ENCODE measurements around the gene MUC12.
"Not testable (repeated sequence)": the region's sequence is repeated elsewhere in the genome, so short reads cannot be mapped to it uniquely, and the experiment has no call there.

MUC12 gene

DNA sequence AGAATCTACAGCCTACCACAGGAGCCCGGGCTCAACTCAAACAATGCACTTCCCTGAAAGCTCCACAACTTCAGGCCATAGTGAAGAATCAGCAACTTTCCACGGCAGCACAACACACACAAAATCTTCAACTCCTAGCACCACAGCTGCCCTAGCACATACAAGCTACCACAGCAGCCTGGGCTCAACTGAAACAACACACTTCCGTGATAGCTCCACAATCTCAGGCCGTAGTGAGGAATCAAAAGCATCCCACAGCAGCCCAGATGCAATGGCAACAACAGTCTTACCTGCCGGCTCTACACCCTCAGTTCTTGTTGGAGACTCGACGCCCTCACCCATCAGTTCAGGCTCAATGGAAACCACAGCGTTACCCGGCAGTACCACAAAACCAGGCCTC lies 22.3 kb downstream of the MUC12 start:
- DNase-seq: no peak

DNA sequence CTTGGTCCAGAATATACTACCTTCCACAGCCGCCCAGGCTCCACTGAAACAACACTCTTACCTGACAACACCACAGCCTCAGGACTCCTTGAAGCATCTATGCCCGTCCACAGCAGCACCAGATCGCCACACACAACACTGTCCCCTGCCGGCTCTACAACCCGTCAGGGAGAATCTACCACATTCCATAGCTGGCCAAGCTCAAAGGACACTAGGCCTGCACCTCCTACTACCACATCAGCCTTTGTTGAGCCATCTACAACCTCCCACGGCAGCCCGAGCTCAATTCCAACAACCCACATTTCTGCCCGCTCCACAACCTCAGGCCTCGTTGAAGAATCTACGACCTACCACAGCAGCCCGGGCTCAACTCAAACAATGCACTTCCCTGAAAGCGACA lies 22.9 kb downstream of the MUC12 start:
- not testable (repeated sequence) for DNase-seq

DNA sequence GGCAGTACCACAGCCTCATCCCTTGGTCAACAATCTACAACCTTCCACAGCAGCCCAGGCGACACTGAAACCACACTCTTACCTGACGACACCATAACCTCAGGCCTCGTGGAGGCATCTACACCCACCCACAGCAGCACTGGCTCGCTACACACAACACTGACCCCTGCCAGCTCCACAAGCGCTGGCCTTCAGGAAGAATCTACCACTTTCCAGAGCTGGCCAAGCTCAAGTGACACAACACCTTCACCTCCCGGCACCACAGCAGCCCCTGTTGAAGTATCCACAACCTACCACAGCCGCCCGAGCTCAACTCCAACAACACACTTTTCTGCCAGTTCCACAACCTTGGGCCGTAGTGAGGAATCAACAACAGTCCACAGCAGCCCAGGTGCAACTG lies 25.3 kb downstream of the MUC12 start:
- DNase-seq: not testable (repeated sequence)

DNA sequence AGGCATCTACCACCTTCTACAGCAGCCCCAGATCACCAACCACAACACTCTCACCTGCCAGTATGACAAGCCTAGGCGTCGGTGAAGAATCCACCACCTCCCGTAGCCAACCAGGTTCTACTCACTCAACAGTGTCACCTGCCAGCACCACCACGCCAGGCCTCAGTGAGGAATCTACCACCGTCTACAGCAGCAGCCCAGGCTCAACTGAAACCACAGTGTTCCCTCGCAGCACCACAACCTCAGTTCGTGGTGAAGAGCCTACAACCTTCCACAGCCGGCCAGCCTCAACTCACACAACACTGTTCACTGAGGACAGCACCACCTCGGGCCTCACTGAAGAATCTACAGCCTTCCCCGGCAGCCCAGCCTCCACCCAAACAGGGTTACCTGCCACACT lies 29.2 kb downstream of the MUC12 start:
- DNase-seq: not testable (repeated sequence)

DNA sequence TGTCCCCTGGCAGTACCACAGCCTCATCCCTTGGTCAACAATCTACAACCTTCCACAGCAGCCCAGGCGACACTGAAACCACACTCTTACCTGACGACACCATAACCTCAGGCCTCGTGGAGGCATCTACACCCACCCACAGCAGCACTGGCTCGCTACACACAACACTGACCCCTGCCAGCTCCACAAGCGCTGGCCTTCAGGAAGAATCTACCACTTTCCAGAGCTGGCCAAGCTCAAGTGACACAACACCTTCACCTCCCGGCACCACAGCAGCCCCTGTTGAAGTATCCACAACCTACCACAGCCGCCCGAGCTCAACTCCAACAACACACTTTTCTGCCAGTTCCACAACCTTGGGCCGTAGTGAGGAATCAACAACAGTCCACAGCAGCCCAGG lies 30.0 kb downstream of the MUC12 start:
- not testable (repeated sequence) for DNase-seq

DNA sequence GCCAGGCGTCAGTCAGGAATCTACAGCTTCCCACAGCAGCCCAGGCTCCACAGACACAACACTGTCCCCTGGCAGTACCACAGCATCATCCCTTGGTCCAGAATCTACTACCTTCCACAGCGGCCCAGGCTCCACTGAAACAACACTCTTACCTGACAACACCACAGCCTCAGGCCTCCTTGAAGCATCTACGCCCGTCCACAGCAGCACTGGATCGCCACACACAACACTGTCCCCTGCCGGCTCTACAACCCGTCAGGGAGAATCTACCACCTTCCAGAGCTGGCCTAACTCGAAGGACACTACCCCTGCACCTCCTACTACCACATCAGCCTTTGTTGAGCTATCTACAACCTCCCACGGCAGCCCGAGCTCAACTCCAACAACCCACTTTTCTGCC lies 30.7 kb downstream of the MUC12 start:
- not testable (repeated sequence) for DNase-seq

DNA sequence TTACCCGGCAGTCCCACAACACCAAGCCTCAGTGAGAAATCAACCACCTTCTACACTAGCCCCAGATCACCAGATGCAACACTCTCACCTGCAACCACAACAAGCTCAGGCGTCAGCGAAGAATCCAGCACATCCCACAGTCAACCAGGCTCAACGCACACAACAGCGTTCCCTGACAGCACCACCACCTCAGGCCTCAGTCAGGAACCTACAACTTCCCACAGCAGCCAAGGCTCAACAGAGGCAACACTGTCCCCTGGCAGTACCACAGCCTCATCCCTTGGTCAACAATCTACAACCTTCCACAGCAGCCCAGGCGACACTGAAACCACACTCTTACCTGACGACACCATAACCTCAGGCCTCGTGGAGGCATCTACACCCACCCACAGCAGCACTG lies 33.0 kb downstream of the MUC12 start:
- DNase-seq: not testable (repeated sequence)

DNA sequence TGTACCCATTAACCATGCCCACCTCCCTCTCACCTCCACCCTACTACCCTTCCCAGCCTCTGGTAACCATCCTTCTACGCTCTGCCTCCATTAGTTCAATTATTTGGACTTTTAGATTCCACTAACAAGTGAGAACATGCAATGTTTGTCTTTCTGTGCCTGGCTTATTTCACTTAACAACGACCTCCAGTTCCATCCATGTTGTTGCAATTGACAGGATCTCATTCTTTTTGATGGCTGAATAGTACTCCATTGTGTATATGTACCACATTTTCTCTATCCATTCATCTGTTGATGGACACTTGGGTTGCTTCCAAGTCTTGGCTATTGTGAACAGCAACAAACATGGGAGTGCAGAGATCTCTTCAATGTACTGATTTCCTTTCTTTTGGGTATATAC lies 38.0 kb downstream of the MUC12 start:
- not testable (repeated sequence) for DNase-seq

DNA sequence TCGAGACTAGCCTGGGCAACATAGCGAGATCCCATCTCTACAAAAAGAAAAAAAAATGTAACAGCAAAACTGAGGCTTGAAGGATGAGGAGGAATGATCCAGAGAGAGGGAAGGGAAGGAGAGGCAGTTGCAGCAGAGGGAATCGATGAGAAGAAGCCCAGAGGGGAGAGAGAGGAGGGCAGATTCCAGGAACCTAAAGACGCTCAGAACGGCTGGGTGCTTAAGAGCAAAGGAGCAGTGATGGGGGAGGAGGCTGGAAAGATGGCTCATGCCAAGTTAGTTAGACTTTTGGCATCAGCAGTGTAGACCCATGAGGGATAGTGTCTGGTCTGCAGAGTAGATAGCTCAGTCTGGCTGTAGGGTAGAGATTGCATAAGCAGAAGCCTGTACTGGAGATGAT lies 40.3 kb downstream of the MUC12 start:
- DNase-seq: no peak

DNA sequence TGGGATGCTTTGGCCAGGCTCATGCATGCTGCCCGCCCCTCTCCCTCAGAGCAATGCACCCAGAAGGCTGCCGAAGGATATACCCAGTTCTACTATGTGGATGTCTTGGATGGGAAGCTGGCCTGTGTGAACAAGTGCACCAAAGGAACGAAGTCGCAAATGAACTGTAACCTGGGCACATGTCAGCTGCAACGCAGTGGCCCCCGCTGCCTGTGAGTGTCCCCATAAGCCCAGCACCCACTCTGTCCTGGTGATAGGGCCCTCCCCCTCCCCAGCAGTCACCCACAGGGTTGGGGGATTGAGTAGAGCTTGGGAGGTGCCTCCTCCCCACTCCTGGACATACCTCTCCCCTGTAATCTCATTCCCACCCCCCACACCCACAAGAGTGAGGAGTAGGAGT lies 43.6 kb downstream of the MUC12 start:
- DNase-seq: no peak

DNA sequence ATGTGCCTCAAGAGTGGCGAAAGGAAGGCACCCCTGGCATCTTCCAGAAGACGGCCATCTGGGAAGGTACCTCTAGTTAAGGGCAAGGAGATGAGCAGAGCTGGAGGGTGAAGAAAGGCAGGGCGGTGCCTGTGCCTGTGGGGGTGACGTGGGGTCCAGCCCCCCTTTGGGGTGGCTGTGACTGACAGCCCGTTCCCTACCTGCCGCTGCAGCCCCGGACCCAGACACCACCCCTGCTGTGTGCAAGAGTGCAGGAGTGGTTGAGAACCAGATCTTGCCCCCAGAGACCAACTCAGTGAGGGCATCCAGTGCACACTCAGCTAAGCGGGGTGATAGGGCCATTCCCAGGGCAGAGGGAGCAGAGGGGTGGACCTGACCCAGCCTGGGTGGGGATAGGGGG lies 46.3 kb downstream of the MUC12 start:
- DNase-seq: no peak

DNA sequence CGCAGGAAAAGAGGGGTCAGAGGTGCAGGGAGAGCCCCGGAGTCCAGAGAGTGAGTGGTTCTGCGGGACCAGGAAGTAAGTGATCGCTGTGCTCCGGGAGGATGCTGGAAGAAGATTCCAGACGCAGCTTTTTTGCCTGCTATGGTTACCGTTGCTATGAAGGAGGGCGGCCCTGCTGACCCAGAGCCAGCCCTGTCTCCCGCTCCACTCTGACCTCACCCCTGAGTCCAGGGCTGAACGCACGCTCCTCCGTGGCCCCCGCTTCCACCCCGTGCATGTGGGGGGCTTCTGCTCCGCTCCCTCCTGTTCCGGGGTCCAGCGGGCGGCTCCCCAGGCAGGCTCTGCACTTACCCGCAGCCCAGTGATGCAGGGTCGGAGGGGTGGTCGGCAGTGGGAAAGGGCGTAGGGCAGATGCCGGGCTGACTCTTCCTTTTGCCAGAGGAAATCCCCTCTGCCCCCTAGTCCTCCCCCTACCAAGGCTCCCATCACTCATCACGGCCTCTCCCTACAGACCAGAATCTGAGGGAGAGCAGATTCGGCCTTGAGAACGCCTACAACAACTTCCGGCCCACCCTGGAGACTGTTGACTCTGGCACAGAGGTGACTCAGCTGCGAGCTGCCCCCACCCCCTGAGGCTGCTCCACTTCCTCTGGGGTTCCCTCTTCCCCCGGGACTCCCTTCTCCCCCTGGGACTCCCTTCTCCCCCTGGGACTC lies 47.9 kb downstream of the MUC12 start:
- peak; percentile 90 for DNase-seq

DNA sequence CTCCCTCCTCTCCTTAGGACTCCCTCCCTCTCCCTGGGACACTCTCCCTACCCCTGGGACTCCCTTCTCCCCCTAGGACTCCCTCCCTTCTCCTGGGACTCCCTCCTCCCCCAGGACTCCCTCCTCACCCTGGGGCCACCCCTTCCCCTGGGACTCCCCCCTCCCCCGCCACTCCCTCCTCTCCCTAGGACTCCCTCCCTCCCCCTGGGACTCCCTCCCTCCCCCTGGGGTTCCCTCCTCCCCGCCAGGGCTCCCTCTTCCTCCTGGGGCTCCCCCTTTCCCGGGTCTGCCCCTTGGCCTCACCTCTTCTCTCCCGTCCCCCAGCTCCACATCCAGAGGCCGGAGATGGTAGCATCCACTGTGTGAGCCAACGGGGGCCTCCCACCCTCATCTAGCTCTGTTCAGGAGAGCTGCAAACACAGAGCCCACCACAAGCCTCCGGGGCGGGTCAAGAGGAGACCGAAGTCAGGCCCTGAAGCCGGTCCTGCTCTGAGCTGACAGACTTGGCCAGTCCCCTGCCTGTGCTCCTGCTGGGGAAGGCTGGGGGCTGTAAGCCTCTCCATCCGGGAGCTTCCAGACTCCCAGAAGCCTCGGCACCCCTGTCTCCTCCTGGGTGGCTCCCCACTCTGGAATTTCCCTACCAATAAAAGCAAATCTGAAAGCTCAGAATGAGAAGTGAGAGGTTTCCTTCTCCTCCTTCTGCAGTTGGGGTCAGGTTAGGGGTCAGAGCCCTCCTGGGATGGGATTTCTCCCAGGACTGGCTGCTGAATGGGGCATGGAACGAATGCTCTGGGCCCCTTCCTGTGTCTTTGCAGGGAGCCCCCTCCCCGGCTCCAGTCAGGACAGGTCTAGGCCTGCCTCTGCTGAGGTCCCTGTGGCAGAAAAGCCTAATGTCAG lies 49.2 kb downstream of the MUC12 start:
- peak; percentile 44 for DNase-seq

DNA sequence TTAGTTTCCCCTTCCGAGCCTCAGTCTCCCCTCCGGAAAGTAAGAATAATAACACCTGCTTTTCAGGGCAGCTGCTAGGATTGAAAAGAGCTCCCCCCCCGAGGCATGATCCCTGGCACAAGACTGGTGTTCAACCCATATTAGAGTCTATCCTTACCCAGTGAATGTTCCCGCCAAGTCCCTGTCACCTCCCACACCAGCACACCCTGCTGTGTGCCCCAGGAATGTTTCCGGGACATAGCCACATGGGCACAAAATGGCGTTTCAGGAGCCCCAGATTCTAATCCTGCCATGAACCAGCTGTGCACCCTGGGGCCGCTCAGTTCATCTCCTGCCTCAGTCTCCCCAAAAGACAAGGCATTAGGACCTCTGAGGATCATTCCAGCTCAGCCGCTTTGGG lies 51.1 kb downstream of the MUC12 start:
- no peak for DNase-seq

DNA sequence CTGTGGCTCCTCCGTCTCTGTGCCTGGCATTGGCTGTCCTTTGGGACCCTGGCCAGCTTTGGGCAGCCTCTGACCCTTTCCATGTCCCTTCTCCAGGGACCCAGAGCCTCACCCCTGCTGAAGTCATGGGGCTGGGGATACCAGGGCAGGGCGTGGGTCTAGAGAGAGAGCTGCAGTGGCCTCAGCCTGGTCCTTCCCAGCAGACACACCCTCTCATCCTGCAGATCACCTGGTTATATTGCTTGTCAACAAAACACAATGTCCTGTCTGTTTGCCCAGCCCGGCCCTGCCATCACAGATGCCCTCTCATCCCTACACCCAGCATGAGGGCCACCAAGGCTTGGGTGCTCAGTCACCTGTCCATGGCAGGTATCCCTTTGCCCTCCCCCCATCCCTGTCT lies 52.3 kb downstream of the MUC12 start:
- no peak for DNase-seq

DNA sequence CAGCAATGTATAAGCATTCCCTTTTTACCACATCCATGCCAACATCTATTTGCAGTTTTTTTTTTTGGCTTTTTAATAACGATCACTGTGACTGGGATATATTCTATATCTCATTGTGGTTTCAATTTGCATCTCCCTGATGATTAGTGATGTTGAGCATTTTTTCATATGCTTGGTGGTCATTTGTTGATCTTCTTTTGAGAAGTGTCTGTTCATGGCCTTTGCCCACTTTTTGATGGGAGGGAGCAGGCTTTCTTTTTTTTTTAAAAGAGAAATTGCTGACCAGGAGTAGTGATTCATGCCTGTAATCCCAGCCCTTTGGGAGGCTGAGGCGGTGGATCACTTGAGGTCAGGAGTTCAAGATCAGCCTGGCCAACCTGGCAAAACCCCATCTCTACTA lies 54.5 kb downstream of the MUC12 start:
- no peak for DNase-seq

DNA sequence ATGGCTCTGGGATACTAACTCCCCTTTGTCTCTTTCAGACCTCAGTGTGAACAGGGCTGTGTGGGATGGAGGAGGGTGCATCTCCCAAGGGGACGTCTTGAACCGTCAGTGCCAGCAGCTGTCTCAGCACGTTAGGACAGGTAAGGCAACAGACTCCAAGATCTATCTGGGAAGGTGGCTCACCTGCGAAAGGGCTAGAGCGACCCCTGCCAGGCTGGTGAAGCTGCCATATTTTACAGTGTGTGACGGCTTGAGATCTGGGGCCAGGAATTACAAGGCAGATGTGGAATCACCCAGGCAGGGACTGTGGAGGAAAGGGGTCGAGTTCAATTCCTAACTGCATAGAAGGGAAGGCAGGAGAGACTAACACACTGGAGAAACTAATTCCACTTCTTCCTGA lies 61.7 kb downstream of the MUC12 start:
- no peak for DNase-seq

DNA sequence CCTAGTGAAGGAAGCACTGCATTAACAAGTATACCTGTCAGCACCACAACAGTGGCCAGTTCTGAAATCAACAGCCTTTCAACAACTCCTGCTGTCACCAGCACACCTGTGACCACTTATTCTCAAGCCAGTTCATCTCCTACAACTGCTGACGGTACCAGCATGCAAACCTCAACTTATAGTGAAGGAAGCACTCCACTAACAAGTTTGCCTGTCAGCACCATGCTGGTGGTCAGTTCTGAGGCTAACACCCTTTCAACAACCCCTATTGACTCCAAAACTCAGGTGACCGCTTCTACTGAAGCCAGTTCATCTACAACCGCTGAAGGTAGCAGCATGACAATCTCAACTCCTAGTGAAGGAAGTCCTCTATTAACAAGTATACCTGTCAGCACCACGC lies 66.6 kb downstream of the MUC12 start:
- no peak for DNase-seq

DNA sequence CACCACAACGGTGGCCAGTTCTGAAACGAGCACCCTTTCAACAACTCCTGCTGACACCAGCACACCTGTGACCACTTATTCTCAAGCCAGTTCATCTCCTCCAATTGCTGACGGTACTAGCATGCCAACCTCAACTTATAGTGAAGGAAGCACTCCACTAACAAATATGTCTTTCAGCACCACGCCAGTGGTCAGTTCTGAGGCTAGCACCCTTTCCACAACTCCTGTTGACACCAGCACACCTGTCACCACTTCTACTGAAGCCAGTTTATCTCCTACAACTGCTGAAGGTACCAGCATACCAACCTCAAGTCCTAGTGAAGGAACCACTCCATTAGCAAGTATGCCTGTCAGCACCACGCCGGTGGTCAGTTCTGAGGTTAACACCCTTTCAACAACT lies 71.9 kb downstream of the MUC12 start:
- DNase-seq: not testable (repeated sequence)

DNA sequence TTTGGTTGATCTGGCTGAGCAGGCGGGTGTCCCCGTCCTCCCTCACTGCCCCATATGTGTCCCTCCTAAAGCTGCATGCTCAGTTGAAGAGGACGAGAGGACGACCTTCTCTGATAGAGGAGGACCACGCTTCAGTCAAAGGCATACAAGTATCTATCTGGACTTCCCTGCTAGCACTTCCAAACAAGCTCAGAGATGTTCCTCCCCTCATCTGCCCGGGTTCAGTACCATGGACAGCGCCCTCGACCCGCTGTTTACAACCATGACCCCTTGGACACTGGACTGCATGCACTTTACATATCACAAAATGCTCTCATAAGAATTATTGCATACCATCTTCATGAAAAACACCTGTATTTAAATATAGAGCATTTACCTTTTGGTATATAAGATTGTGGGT lies 89.0 kb downstream of the MUC12 start:
- peak; percentile 75 for DNase-seq

DNA sequence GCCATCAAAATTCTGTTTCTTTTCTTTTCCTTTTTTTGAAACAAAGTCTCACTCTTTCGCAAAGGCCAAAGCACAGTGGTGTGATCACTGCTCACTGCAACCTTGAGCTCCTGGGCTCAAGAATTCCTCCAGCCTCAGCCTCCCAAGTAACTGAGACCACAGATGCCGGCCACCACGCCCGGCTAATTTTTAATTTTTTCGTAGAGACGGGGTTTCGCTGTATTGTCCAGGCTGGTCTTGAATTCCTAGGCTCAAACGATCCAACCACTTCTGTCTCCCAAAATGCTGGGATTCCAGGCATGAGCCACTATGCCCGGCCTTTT lies 90.2 kb downstream of the MUC12 start:
- DNase-seq: no peak

DNA sequence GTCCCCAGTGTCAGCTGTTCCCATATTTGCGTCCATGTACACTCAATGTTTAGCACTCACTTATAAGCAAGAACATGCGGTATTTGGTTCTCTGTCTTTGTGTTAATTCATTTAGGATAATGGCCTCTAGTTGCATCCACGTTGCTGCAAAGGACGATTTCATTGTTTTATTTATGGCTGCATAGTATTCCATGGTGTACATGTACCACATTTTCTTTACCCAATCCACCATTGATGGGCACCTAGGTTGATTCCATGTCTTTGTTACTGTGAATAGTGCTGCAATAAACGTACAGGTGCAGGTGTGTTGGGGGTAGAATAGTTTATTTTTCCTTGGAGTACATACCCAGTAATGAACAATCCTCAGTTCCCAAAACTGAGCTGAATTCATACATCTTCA lies 91.6 kb downstream of the MUC12 start:
- DNase-seq: no peak

DNA sequence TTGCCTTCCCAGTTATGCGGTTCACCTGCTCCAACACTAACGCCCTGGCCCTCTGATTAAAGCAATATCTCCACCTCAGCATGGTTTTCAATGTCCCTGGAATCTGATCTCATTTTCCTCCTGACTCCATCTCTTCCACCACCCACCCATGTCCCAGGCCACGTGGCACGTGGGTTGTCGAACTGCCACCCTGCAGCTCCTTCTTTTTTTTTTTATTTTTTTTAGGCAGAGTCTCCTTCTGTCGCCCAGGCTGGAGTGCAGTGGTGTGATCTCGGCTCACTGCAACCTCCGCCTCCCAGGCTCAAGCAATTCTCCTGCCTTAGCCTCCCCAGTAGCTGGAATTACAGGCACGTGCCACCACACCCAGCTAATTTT lies 94.8 kb downstream of the MUC12 start:
- not testable (repeated sequence) for DNase-seq

DNA sequence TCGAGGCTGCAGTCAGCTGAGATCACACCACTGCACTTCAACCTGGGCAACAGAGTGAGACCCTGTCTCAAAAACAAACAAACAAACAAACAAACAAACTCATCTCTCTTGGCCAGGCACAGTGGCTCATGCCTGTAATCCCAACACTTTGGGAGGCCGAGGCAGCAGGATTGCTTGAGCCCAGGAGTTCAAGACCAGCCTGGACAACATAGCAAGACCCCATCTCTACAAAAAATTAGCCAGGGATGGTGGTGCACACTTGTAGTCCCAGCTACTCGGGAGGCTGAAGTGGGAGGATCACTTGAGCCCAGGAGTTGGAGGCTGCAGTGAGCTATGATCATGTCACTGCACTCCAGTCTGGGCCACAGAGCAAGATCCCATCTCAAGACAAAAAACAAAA lies 95.8 kb downstream of the MUC12 start:
- not testable (repeated sequence) for DNase-seq

All from femur (tissue), 1 donor.